Lung (tissue), 12 donors: ENCODE data around the gene PLA2G4F. TPM values are rescaled to one million over a fixed set of nuclear protein-coding genes. Genes with fewer than 3 reads are reported as not detected.
A peak's percentile ranks its signal among the peaks of the same experiment; 100 is the strongest.

Source experiments
- ATAC-seq: fragments of 200-7000 bp; cut with Tn5 transposase; one replicate; pipeline ENCODE4 v1.9.1; 2020; ENCODE audit warnings: moderate number of reproducible peaks; ENCODE audit not compliant: insufficient read depth, low FRiP score
- DNase-seq, 3 donors: peaks; one replicate each; pipeline ENCODE4 v3.0.0-alpha.2; 2013 to 2017
- H3K27ac ChIP-seq, 2 donors: one replicate each; pipeline ENCODE4 v1.5.1; 2013; ENCODE audit warnings: mild to moderate bottlenecking in 2 of 2, moderate library complexity in 2 of 2, control low read depth in 1 of 2, inconsistent platforms in 1 of 2, low read depth in 1 of 2, low read length in 1 of 2
- H3K27me3 ChIP-seq, 3 donors: one replicate each; pipeline ENCODE4 v1.5.1; 2013; ENCODE audit warnings: low read length in 2 of 3; ENCODE audit not compliant: control insufficient read depth in 3 of 3, insufficient read depth in 3 of 3
- H3K36me3 ChIP-seq, 4 donors: one replicate each; pipeline ENCODE4 v1.5.1; 2013; ENCODE audit warnings: low read length in 4 of 4, mild to moderate bottlenecking in 1 of 4, moderate library complexity in 1 of 4; ENCODE audit not compliant: control insufficient read depth in 4 of 4, insufficient read depth in 4 of 4
- H3K4me1 ChIP-seq, 5 donors: one replicate each; pipeline ENCODE4 v1.5.1; 2013; ENCODE audit warnings: low read length in 5 of 5, mild to moderate bottlenecking in 2 of 5, moderate library complexity in 1 of 5; ENCODE audit not compliant: control insufficient read depth in 5 of 5, insufficient read depth in 5 of 5
- H3K4me3 ChIP-seq: one replicate; pipeline ENCODE4 v1.5.1; 2013; ENCODE audit warnings: mild to moderate bottlenecking, control low read depth, moderate library complexity
- H3K9ac ChIP-seq, 2 donors: one replicate each; pipeline ENCODE4 v1.5.1; 2013; ENCODE audit warnings: low read length in 2 of 2, control low read depth in 1 of 2; ENCODE audit not compliant: insufficient read depth in 1 of 2
- H3K9me3 ChIP-seq, 4 donors: one replicate each; pipeline ENCODE4 v1.5.1; 2013; ENCODE audit warnings: low read length in 3 of 4, mild to moderate bottlenecking in 1 of 4, moderate library complexity in 1 of 4; ENCODE audit not compliant: control insufficient read depth in 4 of 4, insufficient read depth in 3 of 4
- WGBS, 2 donors: extraction: QIAGEN DNeasy Blood & Tissue Kit; methylation state at CpG; one replicate each; pipeline ENCODE4 v1.1.7; 2013; 5-methylcytosine and 5-hydroxymethylcytosine counted together
- polyA plus RNA-seq, 2 donors: library from polyadenylated mRNA; stranded (reverse); fragments of 200-250 nt; gene quantifications; one replicate each; pipeline ENCODE4 v1.2.1, GENCODE V29; 2013
- total RNA-seq, 2 donors: library from RNA; depleted of rRNA in 1 of 2; stranded (reverse); fragments of >200 nt in 1 of 2; gene quantifications; one replicate each; pipeline ENCODE4 v1.2.1, GENCODE V29; 2014 to 2021
- TF ChIP-seq, protein P1 (sequence below): IDR thresholded peaks from 2 replicates; pipeline ENCODE4 v1.5.1; 2012; ENCODE audit warnings: mild to moderate bottlenecking; ENCODE audit errors: control extremely low read depth, extremely low read depth
- donor health status: control.
- donor health status: control.
- donor health status: Bipolar disorder and iron deficiency.
- donor health status: healthy.
- donor health status: DM: yes; HTN: yes; CAD: no.

Gene PLA2G4F
- total and polyA plus RNA-seq, 4 donors = 10.9 to 116 (median 41.8) TPM

DNA sequence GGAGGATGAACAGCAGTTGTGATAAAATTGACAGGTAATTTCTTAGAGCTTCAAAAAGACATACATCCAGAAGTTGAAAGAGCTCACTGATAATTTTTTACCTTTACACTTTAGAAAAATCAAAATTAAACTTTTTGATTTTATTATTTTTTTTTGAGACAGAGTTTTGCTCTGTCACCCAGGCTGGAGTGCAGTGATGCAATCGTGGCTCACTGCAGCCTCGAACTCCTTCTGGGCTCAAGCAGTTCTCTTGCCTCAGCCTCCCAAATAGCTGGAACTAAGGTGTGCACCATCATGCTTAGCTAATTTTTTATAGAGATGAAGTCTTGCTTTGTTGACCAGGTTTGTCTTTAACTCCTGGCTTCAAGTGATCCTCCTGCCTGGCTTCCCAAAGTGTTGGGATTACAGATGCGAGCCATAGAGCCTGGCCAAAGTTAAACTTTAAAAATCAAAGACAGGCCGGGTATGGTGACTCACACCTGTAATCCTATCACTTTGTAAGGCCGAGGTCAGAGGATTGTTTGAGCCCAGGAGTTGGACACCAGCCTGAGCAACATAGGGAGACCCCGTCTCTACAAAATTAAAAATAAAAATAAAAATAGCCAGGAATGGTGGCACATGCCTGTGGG is 21.7 kb downstream of the PLA2G4F start:
- no peak for DNase-seq
- ATAC-seq = no peak
- no peak overlapping the region for H3K9ac ChIP-seq
- no peaks in the 10 kb centered on the region for H3K36me3 ChIP-seq
- H3K9me3 ChIP-seq = no peaks in the 10 kb centered on the region
- H3K27me3 ChIP-seq = no peaks in the 10 kb centered on the region
- peaks cover 0 to 5% (median 0%) of the 10 kb centered on the region in 5 donors for H3K4me1 ChIP-seq
- no peak overlapping the region for H3K4me3 ChIP-seq
- no peak overlapping the region for H3K27ac ChIP-seq
- WGBS, 2 donors = 84 to 85% methylated on average over 6 of the region's 6 CpGs
- TF ChIP-seq, protein P1, sequence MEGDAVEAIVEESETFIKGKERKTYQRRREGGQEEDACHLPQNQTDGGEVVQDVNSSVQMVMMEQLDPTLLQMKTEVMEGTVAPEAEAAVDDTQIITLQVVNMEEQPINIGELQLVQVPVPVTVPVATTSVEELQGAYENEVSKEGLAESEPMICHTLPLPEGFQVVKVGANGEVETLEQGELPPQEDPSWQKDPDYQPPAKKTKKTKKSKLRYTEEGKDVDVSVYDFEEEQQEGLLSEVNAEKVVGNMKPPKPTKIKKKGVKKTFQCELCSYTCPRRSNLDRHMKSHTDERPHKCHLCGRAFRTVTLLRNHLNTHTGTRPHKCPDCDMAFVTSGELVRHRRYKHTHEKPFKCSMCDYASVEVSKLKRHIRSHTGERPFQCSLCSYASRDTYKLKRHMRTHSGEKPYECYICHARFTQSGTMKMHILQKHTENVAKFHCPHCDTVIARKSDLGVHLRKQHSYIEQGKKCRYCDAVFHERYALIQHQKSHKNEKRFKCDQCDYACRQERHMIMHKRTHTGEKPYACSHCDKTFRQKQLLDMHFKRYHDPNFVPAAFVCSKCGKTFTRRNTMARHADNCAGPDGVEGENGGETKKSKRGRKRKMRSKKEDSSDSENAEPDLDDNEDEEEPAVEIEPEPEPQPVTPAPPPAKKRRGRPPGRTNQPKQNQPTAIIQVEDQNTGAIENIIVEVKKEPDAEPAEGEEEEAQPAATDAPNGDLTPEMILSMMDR = no peak

DNA sequence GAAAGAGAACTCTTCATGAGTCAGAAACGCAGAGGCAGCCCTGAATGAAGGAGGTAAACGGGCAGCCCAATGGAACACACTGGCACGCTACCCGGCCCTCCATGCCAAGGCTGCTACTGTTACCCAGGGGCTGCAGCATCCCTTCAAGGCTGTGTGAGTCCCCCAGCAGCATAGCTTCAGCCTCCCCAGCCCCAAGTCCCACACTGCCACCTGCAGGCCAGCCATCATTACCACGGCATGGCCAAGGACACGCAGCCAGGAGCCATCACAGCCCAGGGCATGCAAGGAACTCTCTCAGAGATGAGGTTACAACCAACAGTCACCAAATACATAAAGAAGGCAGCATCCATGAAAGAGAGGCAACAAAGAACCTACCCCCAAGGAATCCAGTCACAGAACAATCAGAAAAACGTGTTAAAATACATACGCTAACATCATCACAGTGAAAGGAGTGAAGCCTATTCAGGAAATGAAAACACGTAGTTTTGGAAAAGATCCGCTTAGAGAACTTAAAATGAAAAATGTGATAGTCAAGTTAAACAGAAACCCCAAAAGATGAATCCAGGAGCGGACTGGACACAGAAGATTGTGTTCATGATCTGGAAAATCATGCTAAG is 22.4 kb downstream of the PLA2G4F start:
- H3K4me1 ChIP-seq = peaks cover 0 to 5% (median 0%) of the 10 kb centered on the region in 5 donors
- H3K4me3 ChIP-seq = no peak overlapping the region
- H3K9ac ChIP-seq = no peak overlapping the region
- no peaks in the 10 kb centered on the region for H3K27me3 ChIP-seq
- no peaks in the 10 kb centered on the region for H3K36me3 ChIP-seq
- 64 to 68% methylated on average over 11 of the region's 11 CpGs for WGBS, 2 donors
- H3K27ac ChIP-seq = no peak overlapping the region
- H3K9me3 ChIP-seq = no peaks in the 10 kb centered on the region
- no peak for ATAC-seq
- TF ChIP-seq, protein P1 = peak; percentile 49
- no peak for DNase-seq

- TF ChIP-seq, protein P1 = no peak
- Histone ChIP-seq H3K9me3 (no peaks in the 10 kb centered on the region), H3K9ac (no peak overlapping the region), H3K4me3 (no peak overlapping the region), H3K27me3 (no peaks in the 10 kb centered on the region), H3K36me3 (no peaks in the 10 kb centered on the region), H3K27ac (no peak overlapping the region), H3K4me1 (peaks cover 0 to 5% (median 0%) of the 10 kb centered on the region in 5 donors)
- no peak for DNase-seq
- WGBS, 2 donors = 92 to 93% methylated on average over 4 of the region's 4 CpGs
- no peak for ATAC-seq
These were observed 23.1 kb downstream of the PLA2G4F start for GRCh38 chr15:42133356-42133755.
